GM12875 (cell line): ENCODE results near the gene TMEM266.

ENCODE experiments used
- H3K4me3 ChIP-seq: one replicate; pipeline ENCODE4 v1.5.1; 2011; ENCODE audit warnings: low read depth, low read length, control low read depth
- TF ChIP-seq, protein P1 (sequence below): IDR thresholded peaks from 2 replicates; pipeline ENCODE4 v1.5.1; 2011; ENCODE audit warnings: low read depth, mild to moderate bottlenecking, control low read depth, inconsistent platforms, low read length, moderate library complexity, borderline replicate concordance; ENCODE audit not compliant: insufficient read depth

TMEM266 gene

DNA sequence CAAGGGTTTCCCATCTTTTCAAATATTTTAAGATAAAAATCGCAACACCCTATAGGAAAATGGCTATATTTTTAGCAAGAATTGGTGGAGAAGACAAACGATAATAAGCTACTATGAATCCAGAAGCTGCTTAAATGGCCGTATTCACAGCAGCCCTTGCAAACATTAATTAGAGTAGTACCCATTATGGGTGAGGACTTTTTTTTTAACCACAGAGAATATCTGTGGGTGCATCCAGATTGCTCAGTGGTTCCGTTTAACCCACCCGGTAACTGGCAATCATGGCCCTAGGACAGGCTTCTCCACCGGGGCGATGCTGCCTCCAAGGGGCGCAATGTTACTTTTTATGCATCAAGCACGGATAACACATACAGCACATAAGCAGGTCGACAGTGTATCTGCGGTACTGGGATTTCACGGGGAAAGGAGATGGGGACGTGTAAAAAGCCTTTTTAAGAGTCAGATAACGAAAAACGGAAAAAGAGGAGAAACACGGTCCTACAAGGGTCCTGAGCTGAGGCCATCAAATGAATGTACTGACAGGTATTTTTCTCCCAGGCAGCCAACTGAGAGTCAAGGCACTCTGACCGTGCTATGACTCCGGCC is 968 bp upstream of the TMEM266 start:
- H3K4me3 ChIP-seq: peak overlapping the region; percentile 98

DNA sequence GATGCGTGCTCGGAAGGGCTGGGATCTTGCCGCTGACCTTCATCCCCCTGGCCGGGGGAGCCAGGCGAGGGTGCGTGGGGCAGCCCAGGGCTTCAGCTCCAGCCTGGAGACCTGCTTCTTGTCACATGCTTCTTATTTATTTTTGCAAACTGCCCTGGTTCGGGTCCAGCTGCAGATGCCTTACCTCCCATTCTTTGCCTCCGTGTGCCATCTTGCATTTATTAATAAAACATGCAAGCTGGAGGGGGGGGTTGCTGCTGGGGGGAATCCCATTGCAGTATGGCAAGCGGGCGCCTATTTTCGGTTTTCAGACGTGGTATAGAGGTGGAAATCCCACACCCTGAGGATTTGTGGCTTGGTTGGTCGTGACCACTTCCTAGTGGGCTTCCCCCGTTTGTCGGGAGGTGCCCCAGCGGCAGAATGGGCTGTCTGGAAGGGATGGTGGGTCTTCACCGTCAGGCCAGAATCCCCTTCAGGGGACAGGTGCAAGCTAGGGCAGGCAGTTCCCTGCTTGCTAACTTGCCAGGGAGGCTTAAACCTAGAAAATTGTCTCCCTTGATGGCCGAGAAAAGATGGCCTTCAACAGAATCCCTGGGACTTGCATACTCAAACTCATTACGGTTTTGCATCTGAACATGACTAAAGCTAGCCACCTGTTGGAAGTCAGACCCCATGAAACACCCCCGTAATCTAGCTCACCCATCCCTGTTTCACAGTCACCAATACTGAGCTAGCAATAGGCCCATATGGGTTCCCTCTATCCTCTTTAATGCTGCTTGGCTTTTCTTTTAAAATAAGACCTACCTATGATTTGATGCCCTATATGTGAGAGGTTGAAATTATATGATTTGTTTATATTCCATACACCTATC is 569 bp downstream of the TMEM266 start:
- H3K4me3 ChIP-seq: peak overlapping the region; percentile 87
- TF ChIP-seq, protein P1, sequence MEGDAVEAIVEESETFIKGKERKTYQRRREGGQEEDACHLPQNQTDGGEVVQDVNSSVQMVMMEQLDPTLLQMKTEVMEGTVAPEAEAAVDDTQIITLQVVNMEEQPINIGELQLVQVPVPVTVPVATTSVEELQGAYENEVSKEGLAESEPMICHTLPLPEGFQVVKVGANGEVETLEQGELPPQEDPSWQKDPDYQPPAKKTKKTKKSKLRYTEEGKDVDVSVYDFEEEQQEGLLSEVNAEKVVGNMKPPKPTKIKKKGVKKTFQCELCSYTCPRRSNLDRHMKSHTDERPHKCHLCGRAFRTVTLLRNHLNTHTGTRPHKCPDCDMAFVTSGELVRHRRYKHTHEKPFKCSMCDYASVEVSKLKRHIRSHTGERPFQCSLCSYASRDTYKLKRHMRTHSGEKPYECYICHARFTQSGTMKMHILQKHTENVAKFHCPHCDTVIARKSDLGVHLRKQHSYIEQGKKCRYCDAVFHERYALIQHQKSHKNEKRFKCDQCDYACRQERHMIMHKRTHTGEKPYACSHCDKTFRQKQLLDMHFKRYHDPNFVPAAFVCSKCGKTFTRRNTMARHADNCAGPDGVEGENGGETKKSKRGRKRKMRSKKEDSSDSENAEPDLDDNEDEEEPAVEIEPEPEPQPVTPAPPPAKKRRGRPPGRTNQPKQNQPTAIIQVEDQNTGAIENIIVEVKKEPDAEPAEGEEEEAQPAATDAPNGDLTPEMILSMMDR: no peak

More for the DNA sequence above, 968 bp upstream of the TMEM266 start:
- TF ChIP-seq, protein P1: peak; percentile 19; the same call in 1 of the 2 replicates

DNA sequence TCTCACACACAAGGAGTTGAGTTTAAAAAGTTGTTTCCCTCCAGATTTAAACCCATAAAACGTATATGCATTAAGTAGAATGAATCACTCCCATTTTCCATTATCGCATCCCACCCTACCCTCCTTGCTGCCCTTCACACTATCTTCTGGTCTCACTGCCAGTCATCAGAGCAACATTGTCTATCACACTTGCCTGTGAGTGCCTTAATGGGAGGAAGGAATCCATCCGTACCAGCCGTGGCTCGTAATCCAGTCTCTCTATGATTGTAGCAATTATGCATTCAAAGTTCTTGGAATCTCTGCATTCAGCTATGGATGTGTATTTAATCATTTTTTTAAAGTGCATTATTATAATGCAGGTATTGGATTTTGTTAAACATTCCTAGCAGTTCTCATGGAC is 1.9 kb downstream of the TMEM266 start:
- TF ChIP-seq, protein P1: no peak
- no peak overlapping the region for H3K4me3 ChIP-seq

GRCh38 chr15:76062286-76062685 is 2.5 kb downstream of the TMEM266 start:
- TF ChIP-seq, protein P1: no peak
- H3K4me3 ChIP-seq: no peak overlapping the region

GRCh38 chr15:76064375-76064774 is 4.6 kb downstream of the TMEM266 start:
- no peak overlapping the region for H3K4me3 ChIP-seq
- TF ChIP-seq, protein P1: no peak

GRCh38 chr15:76065245-76065644 is 5.5 kb downstream of the TMEM266 start:
- H3K4me3 ChIP-seq: no peak overlapping the region
- TF ChIP-seq, protein P1: no peak
